ENCODE results near the gene RFPL1.
"Not testable (repeated sequence)": the region's sequence is repeated elsewhere in the genome, so short reads cannot be mapped to it uniquely, and the experiment has no call there.

DNA sequence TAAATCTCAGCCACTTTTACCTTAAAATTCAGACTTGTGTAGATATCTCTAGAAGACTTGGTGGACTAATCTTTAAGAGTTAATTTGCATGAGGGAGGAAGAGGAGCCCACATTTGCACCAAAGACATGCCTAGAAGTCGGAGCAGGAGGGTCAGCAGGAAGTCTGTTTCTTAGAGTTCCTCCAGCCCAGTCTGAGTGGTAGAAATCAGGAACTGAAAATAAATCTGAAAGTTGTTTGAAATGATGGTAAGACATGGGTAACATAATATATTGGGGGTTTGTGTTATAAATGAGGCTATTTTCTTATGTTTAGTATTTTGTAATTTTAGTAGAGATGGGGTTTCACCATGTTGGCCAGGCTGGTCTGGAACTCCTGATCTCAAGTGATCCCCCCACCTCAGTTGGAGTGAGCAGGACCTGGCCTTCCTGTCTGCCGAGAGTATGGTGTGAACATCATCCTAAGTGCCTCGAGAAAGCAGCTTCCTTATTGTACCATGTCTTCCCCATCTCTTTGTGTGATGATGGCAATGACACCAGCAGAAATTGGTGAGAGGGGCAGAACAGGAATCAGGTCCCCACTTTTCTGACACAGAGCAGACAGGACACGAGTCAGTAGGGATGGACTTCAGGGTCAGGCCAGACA is 26.7 kb upstream of the RFPL1 start:
- TF ChIP-seq, protein P1, sequence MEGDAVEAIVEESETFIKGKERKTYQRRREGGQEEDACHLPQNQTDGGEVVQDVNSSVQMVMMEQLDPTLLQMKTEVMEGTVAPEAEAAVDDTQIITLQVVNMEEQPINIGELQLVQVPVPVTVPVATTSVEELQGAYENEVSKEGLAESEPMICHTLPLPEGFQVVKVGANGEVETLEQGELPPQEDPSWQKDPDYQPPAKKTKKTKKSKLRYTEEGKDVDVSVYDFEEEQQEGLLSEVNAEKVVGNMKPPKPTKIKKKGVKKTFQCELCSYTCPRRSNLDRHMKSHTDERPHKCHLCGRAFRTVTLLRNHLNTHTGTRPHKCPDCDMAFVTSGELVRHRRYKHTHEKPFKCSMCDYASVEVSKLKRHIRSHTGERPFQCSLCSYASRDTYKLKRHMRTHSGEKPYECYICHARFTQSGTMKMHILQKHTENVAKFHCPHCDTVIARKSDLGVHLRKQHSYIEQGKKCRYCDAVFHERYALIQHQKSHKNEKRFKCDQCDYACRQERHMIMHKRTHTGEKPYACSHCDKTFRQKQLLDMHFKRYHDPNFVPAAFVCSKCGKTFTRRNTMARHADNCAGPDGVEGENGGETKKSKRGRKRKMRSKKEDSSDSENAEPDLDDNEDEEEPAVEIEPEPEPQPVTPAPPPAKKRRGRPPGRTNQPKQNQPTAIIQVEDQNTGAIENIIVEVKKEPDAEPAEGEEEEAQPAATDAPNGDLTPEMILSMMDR (IDR thresholded peaks at IDR 0.05): not testable (repeated sequence)
- TF ChIP-seq POLR2AphosphoS5, POLR2A (IDR thresholded peaks at IDR 0.05): not testable (repeated sequence)

Measured in stomach (tissue), 4 donors.